NCI-H2171 (cell line): Measurements from ENCODE around the gene SERPINB10.
A peak's percentile ranks its signal among the peaks of the same experiment; 100 is the strongest.

Source experiments
- DNase-seq: peaks from one replicate; lab custom pipeline; 2025; lab: John Stamatoyannopoulos, UW

SERPINB10 gene

GRCh38 chr18:63907664-63908063, at the start of gene SERPINB10:
TSS of gene SERPINB10 (plus strand) at chr18:63907958. CDS start at chr18:63915511, 7,553 bp downstream.
- no peak for DNase-seq

- no peak for DNase-seq
Observed at GRCh38 chr18:63858456-63858855, 49.3 kb upstream of the SERPINB10 start.

GRCh38 chr18:63859781-63860475, 47.8 kb upstream of the SERPINB10 start:
- DNase-seq, result no peak

- no peak for DNase-seq
Observed at GRCh38 chr18:63860531-63860930, 47.2 kb upstream of the SERPINB10 start.

- no peak for DNase-seq
Observed at GRCh38 chr18:63867368-63868125, 40.2 kb upstream of the SERPINB10 start.

GRCh38 chr18:63868546-63868945, 39.2 kb upstream of the SERPINB10 start:
- DNase-seq, result no peak

- DNase-seq, result no peak
Observed at GRCh38 chr18:63869374-63869773, 38.4 kb upstream of the SERPINB10 start.

- DNase-seq, result no peak
Observed at GRCh38 chr18:63869851-63870250, 37.9 kb upstream of the SERPINB10 start.

- DNase-seq, result no peak
Observed at GRCh38 chr18:63871836-63872235, 35.9 kb upstream of the SERPINB10 start.

GRCh38 chr18:63872586-63872985, 35.2 kb upstream of the SERPINB10 start:
- no peak for DNase-seq

GRCh38 chr18:63878343-63878742, 29.4 kb upstream of the SERPINB10 start:
- DNase-seq, result no peak

- no peak for DNase-seq
Observed at GRCh38 chr18:63878925-63879324, 28.8 kb upstream of the SERPINB10 start.

GRCh38 chr18:63879709-63880108, 28.0 kb upstream of the SERPINB10 start:
- DNase-seq, result no peak

GRCh38 chr18:63881851-63882250, 25.9 kb upstream of the SERPINB10 start:
- no peak for DNase-seq

- DNase-seq, result no peak
Observed at GRCh38 chr18:63882333-63883141, 25.2 kb upstream of the SERPINB10 start.

- no peak for DNase-seq
Observed at GRCh38 chr18:63883617-63884016, 24.1 kb upstream of the SERPINB10 start.

GRCh38 chr18:63887424-63887823, 20.3 kb upstream of the SERPINB10 start, which contains the start of gene SERPINB2:
TSS of gene SERPINB2 (plus strand) at chr18:63887705. CDS start at chr18:63891445, 3,740 bp downstream.
- DNase-seq, result no peak

GRCh38 chr18:63888470-63889190, 19.1 kb upstream of the SERPINB10 start:
- DNase-seq, result no peak

- DNase-seq, result no peak
Observed at GRCh38 chr18:63889626-63890025, 18.1 kb upstream of the SERPINB10 start.

- no peak for DNase-seq
Observed at GRCh38 chr18:63890237-63890949, 17.4 kb upstream of the SERPINB10 start.

- DNase-seq, result peak; percentile 11
Observed at GRCh38 chr18:63890950-63891304, 16.8 kb upstream of the SERPINB10 start.
